Right lobe of liver (tissue), 4 donors: ENCODE data around the gene PSMD13.

Source experiments
- CTCF ChIP-seq, 4 donors: fragments of 200-600 bp in 3 of 4; fragments of 450-650 bp in 1 of 4; IDR thresholded peaks; one replicate each; pipeline versions ENCODE4 v1.5.1 to v1.8.0; 2016 to 2022; ENCODE audit warnings: antibody characterized with exemption in 4 of 4, mild to moderate bottlenecking in 2 of 4
- POLR2A ChIP-seq: fragments of 450-650 bp; IDR thresholded peaks from one replicate; pipeline ENCODE4 v1.6.1; 2017; ENCODE audit warnings: antibody characterized with exemption, mild to moderate bottlenecking
- donor health status: DM: no; HTN: no; CAD: no.
- donor health status: DM: no; HTN: no; CAD: no.
- donor health status: DM: no; HTN: yes; CAD: no.

DNA sequence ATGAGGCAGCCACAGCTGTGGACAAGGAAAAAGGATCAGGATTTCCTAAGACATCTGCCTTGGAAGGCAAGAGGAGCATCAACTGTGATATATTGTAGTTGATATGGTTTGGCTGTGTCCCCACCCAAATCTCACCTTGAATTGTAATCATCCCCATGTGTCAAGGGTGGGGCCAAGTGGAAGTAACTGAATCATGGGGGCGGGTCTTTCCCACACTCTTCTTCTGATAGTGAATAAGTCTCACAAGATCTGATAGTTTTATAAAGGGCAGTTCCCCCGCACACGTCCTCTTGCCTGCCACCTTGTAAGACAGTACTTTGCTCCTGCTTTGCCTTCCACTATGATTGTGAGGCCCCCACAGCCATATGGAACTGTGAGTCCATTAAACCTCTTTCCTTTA is 19.1 kb upstream of the PSMD13 start:
- no peak for TF ChIP-seq CTCF (IDR thresholded peaks at IDR 0.05)
- no peak for TF ChIP-seq POLR2A
